GM12873 (cell line): Measurements from ENCODE around the gene TMEM163.

ENCODE experiments used
- TF ChIP-seq, protein P1 (sequence below): IDR thresholded peaks from 2 replicates; pipeline ENCODE4 v1.5.1; 2012; ENCODE audit warnings: low read depth, mild to moderate bottlenecking, moderate library complexity, low read length, control low read depth; ENCODE audit not compliant: insufficient read depth; ENCODE audit errors: missing control alignments

The TMEM163 gene

DNA sequence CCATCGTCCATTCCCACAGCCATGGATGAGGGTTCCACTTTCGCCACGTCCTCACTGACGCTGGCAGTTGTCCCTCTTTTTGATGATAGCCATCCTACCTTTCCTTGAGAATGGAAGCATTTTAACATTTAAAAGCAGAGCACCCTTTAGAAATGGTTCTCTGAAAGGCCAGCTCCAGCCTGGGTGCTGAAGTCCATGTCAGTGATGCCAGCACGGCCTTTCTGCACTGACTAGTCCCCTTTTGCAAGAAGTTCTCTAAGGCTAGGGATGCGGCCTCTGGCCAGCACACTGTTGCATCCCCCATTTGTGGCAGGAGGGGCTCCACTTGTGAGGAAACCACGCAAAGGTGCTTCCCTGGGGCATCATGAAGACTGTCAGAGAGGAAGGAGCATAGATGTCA is 261.4 kb downstream of the TMEM163 start:
- TF ChIP-seq, protein P1, sequence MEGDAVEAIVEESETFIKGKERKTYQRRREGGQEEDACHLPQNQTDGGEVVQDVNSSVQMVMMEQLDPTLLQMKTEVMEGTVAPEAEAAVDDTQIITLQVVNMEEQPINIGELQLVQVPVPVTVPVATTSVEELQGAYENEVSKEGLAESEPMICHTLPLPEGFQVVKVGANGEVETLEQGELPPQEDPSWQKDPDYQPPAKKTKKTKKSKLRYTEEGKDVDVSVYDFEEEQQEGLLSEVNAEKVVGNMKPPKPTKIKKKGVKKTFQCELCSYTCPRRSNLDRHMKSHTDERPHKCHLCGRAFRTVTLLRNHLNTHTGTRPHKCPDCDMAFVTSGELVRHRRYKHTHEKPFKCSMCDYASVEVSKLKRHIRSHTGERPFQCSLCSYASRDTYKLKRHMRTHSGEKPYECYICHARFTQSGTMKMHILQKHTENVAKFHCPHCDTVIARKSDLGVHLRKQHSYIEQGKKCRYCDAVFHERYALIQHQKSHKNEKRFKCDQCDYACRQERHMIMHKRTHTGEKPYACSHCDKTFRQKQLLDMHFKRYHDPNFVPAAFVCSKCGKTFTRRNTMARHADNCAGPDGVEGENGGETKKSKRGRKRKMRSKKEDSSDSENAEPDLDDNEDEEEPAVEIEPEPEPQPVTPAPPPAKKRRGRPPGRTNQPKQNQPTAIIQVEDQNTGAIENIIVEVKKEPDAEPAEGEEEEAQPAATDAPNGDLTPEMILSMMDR, result no peak

DNA sequence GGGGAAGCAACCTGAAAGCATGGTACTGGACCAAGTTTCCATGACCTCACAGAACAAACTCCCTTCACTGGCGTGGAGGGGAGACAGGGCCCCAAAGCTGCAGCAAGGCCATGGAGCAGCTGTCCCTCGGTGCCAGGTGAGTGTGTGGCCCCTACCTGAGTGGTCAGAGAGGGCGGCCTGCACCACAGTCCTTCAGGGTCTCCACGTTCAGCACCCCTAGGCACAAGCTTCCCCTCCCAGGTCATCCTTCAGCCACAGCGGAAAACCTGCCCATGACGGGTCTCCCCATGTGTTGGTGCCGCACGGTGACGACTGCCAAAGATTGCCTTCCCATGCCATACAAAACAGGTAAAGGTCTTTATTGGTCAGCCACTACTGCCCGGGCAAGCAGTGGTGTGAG is 263.4 kb downstream of the TMEM163 start:
- TF ChIP-seq, protein P1, result no peak

DNA sequence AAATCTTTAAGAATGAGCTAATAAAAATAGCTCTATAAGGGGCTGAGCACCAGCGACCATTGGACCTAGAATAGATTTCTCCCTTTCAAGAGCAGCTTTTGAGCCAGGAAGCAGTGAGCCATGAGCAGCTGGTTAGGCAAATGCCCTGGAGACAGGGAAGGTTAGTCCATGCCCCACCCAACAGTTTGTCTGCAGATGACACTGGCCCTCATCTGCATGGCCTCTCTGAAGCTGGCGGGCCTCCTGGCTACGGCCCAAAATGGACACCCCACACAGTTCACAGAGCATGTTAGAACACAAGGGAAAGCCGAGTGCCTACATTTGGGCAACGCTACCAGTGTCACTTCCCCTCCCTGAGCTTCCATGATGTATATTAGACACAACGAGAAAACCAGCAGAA is 263.9 kb downstream of the TMEM163 start:
- TF ChIP-seq, protein P1, result no peak

DNA sequence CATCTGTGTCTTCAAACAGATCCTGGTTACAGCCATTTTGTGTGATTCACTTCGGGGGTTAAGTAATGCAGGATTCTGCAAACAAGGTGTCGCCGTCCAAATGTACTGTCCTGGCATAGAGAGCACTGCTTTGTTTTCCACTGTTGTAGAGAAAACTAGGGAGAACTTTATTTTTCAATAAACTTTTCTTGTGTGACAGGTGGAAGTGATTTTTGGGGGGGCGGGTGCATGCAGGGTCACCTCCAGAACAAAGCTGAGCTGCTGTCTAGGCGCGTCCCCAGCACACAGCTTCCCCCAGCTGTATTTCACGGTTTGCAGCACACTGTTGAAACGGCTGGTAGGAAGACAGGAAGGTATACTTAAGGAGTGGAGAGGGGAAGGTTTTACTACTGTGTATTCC is 264.4 kb downstream of the TMEM163 start:
- TF ChIP-seq, protein P1, result no peak

DNA sequence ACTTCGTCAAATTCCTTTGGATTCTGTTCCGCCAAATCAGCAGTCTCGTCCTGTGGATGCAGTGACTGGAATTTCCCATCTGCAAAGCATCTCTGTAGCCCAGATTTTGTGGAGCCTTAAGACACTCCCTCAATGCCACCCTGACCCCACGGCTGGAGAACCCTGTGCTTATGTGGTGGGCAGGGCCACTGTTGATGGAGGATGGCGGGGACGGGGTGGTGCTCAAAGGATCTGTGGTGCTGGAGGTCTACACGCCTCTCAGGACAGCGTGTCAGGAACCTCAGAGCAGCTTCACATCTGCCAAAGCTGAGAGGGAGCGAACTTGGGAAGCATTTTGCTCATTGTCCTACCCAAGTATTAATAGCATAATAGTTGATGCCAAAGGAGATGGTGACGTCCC is 264.8 kb downstream of the TMEM163 start:
- TF ChIP-seq, protein P1, result no peak

DNA sequence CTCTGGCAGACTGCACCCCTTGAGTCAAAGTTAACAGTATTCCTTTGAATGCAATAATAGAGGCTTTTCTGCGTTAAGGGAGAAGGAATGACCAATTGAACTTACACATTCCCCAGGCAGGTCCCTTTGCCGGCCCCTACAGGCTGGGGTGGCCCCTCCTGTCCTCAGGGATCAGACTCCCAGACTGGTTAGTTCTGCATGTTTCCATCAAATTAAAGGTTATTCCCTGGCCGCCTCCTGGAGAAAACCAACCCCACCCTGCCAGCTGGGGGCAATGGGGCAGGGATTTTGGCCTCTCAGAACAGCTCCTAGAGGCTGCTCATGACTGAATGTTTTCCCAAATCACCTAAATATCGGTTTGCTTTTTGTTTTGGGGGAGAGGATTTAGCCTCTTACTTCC is 265.3 kb downstream of the TMEM163 start:
- TF ChIP-seq, protein P1, result no peak

DNA sequence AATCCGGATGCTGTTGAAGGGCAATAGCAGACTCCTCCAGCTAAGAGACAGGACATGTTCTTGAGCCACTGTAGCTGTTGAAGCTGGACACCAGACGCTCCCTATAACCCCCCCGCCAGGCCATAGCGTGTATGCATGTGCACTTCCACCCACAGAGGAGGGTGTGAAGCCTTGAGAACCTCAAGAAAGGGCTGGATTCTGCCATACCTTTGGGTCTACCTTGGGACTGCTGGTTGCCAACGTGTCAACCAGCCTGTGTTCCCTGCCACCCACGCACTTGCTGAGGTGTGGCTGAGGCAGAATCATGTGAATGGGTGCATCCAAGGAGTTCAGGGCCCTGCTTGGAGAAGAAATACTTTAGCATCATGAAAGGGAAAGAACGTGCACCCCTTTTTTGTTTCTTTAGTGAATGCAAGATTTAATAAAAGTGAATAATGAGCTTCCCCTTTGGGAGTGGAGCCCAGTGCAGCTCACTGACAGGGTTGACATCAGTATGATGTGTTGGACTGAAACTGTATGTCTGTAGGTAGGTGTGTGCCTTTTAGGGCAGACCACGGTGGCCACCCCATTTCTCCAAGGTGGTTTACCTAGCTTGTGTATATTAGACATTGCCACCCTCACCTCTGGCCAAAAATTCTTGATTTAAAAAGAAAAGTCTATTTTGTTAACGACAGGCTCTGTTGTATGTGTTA is 266.6 kb downstream of the TMEM163 start:
- TF ChIP-seq, protein P1, result no peak
